AG04449 (cell line): ENCODE results near the gene LPXN.

Source experiments
- CTCF ChIA-PET: fragments of 350-600 bp; formaldehyde crosslinking; extraction: SDS; loops from one replicate; lab custom pipeline; 2021; ENCODE audit warnings: antibody characterized with exemption; lab: Yijun Ruan, JAX
- POLR2A ChIA-PET: fragments of 400-600, 350-600 bp; formaldehyde crosslinking; extraction: SDS; loops from one replicate; lab custom pipeline; 2020; ENCODE audit warnings: antibody characterized with exemption, inconsistent platforms; lab: Yijun Ruan, JAX
- DNase-seq: peaks from one replicate; pipeline ENCODE4 v3.0.0-alpha.2; 2010; ENCODE audit warnings: low read depth, low spot score
- H3K4me3 ChIP-seq: 2 replicates; pipeline ENCODE4 v1.5.1; 2011; ENCODE audit warnings: low read depth, mild to moderate bottlenecking, control low read depth, low read length
- CTCF ChIP-seq: IDR thresholded peaks from one replicate; pipeline ENCODE4 v1.5.1; 2011; ENCODE audit warnings: mild to moderate bottlenecking, moderate library complexity, low read length, control low read depth, inconsistent platforms; ENCODE audit not compliant: insufficient read depth; ENCODE audit errors: missing control alignments

The LPXN gene

DNA sequence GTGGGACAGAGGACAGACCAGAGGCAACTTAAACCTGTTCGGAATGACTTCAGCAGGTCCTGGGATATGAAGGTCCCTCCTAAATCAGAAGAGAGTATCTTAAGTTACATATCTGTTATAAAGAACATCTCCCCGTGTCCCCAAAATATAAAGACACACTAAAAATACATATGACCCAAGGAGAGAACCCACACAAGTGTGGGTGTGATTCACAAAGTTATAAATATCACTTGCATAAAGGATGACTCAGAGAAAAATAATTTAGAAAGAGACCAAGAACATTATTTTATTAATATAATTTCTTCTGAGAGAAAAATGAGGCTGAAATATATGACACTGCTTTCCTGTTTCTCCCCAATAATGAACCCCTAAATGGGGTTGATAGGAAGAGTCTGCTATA lies 82.0 kb downstream of the LPXN start:
- no peak for TF ChIP-seq CTCF
- H3K4me3 ChIP-seq = no peak overlapping the region
- ChIA-PET CTCF (no interaction called here), POLR2A (no interaction called here)
- DNase-seq = no peak

DNA sequence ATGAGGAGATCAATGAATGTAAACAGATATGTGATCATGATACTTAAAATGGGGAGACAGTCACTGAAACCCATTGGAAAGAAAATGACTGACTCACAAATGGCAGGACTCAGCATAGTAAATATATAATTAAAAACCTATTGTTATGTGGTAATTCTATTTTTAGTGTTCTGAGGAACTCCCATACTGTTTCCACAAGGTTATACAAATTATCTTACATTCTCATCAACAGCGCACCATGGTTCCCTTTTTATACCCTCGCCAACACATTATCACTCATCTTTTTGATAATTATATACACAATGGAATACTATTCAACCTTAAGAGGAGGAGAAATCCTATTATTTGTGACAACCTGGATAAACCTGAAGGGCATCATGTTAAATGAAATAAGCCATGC lies 84.8 kb downstream of the LPXN start:
- POLR2A ChIA-PET = no interaction called here
- DNase-seq = no peak
- no peak overlapping the region for H3K4me3 ChIP-seq
- CTCF ChIA-PET = no interaction called here
- TF ChIP-seq CTCF = no peak

DNA sequence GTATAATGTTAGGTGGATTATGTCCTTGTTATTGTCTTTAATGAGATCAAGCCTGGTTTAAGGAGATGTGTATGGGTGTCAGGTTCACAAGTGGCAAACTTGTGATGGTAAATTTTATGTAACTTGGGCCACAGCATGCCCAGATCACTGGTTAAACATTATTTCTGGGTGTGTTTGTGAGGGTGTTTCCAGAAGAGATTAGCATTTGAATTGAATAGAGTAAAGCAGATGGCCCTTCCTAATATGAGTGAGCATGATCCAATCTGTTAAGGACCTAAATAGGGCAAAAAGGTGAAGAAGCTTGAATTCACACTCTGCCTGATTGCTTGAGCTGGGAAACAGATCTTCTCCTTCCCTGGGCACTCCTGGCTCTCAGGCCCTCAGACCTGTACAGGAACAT lies 88.5 kb downstream of the LPXN start:
- CTCF ChIA-PET = no interaction called here
- POLR2A ChIA-PET = no interaction called here
- no peak for DNase-seq
- TF ChIP-seq CTCF = no peak
- no peak overlapping the region for H3K4me3 ChIP-seq

DNA sequence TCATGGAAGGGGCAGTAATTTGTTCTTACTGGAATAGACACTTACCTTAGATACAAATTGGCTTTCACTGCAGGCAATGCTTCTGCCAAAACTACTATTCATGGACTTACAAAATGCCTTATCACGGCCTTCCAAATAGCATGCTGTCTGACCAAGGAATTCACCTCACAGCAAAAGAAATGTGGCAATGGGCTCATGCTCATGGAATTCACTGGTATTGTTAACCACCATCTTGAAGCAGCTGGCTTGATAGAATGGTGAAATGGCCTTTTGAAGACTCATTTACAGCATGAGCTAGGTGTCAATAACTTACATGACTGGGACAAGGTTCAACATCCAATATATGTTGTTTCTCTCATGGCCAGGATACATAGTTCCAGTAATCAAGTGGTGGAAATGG lies 89.7 kb downstream of the LPXN start:
- H3K4me3 ChIP-seq = no peak overlapping the region
- ChIA-PET POLR2A (no interaction called here), CTCF (no interaction called here)
- no peak for TF ChIP-seq CTCF
- DNase-seq = no peak
